ENCODE data around the gene ZNF226.

GRCh38 chr19:44141191-44142058 is 23.5 kb upstream of the ZNF226 start, which contains the start of gene ZNF234:
- TF ChIP-seq, protein P1, sequence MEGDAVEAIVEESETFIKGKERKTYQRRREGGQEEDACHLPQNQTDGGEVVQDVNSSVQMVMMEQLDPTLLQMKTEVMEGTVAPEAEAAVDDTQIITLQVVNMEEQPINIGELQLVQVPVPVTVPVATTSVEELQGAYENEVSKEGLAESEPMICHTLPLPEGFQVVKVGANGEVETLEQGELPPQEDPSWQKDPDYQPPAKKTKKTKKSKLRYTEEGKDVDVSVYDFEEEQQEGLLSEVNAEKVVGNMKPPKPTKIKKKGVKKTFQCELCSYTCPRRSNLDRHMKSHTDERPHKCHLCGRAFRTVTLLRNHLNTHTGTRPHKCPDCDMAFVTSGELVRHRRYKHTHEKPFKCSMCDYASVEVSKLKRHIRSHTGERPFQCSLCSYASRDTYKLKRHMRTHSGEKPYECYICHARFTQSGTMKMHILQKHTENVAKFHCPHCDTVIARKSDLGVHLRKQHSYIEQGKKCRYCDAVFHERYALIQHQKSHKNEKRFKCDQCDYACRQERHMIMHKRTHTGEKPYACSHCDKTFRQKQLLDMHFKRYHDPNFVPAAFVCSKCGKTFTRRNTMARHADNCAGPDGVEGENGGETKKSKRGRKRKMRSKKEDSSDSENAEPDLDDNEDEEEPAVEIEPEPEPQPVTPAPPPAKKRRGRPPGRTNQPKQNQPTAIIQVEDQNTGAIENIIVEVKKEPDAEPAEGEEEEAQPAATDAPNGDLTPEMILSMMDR (IDR thresholded peaks at IDR 0.05) = peak in 1 of 4 experiments; percentile 10
- TF ChIP-seq EP300 (IDR thresholded peaks at IDR 0.05) = no peak
- TF ChIP-seq POLR2A (IDR thresholded peaks at IDR 0.05) = no peak
- TF ChIP-seq POLR2AphosphoS5 (IDR thresholded peaks at IDR 0.05) = peak; percentile 61

Data from gastroesophageal sphincter (tissue), 3 donors.